NCI-H2227 treated with DMSO at 0.1 percent for 48 hours (cell line): ENCODE measurements around the gene APAF1.

Experiments used
- DNase-seq: peaks from one replicate; lab custom pipeline; 2025; lab: John Stamatoyannopoulos, UW

The APAF1 gene

GRCh38 chr12:98660521-98660920, 15.4 kb downstream of the APAF1 start:
- no peak for DNase-seq

GRCh38 chr12:98669751-98670150, 24.7 kb downstream of the APAF1 start:
- no peak for DNase-seq

- DNase-seq, result no peak
Measured at GRCh38 chr12:98671459-98671858, 26.4 kb downstream of the APAF1 start.

GRCh38 chr12:98674841-98675240, 29.8 kb downstream of the APAF1 start:
- DNase-seq, result no peak

GRCh38 chr12:98678236-98678945, 33.3 kb downstream of the APAF1 start:
- DNase-seq, result no peak

GRCh38 chr12:98678946-98679610, 34.0 kb downstream of the APAF1 start:
- DNase-seq, result no peak

GRCh38 chr12:98679611-98680005, 34.5 kb downstream of the APAF1 start:
- no peak for DNase-seq

GRCh38 chr12:98684199-98684598, 39.1 kb downstream of the APAF1 start:
- no peak for DNase-seq

GRCh38 chr12:98686603-98687002, 41.5 kb downstream of the APAF1 start:
- DNase-seq, result no peak

- DNase-seq, result no peak
Measured at GRCh38 chr12:98691351-98691750, 46.3 kb downstream of the APAF1 start.

GRCh38 chr12:98696036-98696646, 51.1 kb downstream of the APAF1 start:
- peak; percentile 71 for DNase-seq

GRCh38 chr12:98697209-98697608, 52.1 kb downstream of the APAF1 start:
- no peak for DNase-seq

GRCh38 chr12:98698603-98699463, 53.7 kb downstream of the APAF1 start:
- DNase-seq, result no peak

- DNase-seq, result no peak
Measured at GRCh38 chr12:98699586-98699985, 54.5 kb downstream of the APAF1 start.

GRCh38 chr12:98701166-98701565, 56.1 kb downstream of the APAF1 start:
- DNase-seq, result no peak

- no peak for DNase-seq
Measured at GRCh38 chr12:98709022-98709421, 63.9 kb downstream of the APAF1 start.

GRCh38 chr12:98714426-98714825, 69.3 kb downstream of the APAF1 start:
- no peak for DNase-seq

GRCh38 chr12:98719515-98720504, 74.7 kb downstream of the APAF1 start:
- no peak for DNase-seq

- no peak for DNase-seq
Measured at GRCh38 chr12:98721204-98721702, 76.2 kb downstream of the APAF1 start.

GRCh38 chr12:98724384-98725155, 79.5 kb downstream of the APAF1 start:
- DNase-seq, result no peak
